Activated naive CD8-positive, alpha-beta T cell treated with anti-CD3 and anti-CD28 coated beads, Interleukin-2, amount 50 U/mL, for 16 hours (primary cell): ENCODE measurements around the gene COCH.
"Not testable (repeated sequence)": the region's sequence is repeated elsewhere in the genome, so short reads cannot be mapped to it uniquely, and the experiment has no call there.

Experiments used
- DNase-seq: peaks from one replicate; pipeline ENCODE4 v3.0.0-alpha.2; 2020; ENCODE audit warnings: low read depth, low spot score

COCH gene

DNA sequence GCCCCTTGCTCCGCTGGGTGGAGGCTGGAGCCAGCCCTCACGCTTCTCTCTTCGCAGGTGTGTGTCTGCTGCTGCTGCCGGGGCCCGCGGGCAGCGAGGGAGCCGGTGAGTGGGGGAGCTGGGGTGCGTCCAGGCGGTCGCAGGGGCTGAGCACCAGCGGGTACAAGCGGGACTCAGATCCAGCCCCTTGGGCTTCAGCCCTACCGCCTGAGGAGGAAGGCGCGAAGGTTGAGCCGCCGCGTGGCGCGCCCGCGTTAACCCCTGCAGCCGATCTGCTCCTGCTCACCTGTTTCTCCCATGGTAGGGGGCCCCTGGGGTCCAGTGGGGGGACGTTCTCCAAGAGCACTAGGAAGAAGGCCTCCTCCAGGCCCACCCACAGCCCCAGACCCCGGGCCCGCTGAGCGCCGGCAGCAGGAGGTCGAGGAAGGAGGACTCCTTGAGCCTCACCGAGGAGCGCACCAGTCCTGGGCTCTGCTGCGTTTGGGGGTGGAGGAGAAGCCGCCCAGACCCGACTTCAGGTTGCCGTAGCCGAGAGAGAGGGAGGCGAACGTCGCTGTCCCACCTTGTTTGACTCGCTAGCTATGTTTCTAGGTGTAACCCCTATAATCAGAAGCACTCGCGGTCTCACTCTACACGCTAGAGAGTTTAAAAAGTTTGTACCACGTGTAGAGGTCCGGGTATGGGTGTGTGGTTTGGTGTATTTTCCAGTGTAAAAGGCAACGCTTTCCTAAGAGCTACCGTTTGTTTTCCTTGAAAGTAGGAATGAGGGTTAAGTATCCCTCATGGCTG lies 834 bp downstream of the COCH start:
- DNase-seq, result no peak

DNA sequence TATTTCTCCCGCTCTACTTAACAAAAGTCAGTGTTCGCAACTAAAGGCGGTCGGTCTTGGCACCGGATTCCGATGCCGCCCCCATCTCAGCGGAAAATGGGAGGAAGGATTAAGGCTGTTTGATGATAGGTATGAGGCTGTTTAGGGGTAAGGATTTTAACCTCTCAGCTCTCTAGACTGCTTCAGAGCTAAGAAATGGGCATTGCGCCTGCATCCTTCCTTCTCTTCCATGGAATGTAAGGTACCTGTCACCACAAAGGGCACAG lies 1.4 kb downstream of the COCH start:
- no peak for DNase-seq

DNA sequence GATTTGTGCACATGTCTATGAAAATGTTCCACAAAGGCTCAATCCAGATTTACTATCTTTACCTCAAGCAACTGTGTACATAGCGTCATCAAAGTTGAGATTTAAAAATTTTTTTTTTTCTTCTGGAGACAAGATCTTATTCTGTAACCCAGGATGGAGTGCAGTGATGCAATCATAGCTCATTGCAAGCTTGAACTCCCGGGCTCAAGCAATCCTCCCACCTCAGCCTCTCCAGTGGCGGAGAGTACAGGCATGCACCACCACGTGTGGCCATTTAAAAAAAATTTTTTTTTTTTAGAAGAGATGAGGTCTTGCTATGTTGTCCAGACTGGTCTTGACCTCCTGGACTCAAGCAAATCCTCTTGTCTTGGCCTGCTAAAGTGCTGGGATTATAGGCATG lies 2.3 kb downstream of the COCH start:
- DNase-seq, result no peak

DNA sequence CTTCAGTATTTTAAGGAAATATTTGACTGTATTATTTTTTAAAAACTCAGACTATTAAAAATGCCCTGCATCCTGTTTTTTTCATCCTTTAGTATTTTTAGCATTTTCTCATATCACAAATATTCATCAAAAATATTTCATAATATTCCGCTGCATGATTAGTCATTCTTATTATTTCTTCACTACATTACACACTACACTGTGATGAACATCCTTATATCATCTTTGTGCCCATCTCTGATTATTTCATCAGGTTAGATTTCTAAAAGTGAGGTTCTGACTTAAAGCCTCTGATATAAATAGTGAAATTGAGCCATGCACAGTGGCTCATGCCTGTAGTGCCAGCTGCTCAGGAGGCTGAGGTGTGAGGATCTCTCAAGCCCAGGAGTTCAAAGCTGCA lies 8.1 kb downstream of the COCH start:
- DNase-seq, result no peak

DNA sequence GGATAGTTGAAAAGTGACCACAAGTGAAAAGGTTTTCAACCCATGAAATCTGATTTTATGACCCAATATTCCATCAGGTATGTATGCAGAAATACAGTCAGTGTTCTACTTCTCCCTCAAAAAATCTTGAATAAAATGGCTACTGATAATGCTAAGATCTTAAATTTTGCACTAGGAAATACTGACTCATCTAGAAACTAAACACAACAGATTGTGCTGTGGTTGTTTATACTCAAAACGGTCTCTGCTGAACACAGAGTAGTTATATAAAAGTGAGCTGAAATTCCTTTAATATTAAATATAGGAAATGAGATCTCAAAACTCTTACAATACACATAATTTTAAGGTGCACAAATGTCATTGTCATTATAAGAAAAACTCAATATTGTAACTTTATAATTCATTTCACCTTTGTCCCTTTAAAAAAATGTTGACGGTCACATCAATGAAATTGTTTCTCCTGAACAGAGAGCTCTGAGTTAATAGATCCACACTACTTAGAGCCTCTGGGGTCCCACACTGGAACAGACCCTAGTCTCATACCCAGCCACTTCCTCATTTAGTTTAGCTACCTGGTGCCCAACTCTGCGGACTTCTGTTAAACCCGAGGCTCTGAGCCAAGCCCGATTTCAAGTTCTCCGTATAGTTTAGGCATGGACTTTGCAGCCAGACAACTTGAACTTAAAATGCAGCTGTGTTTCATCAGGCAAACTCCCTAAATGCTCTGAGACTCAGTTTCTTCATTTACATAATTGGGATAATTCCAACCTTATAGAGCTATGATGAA lies 9.3 kb downstream of the COCH start:
- DNase-seq, result no peak

DNA sequence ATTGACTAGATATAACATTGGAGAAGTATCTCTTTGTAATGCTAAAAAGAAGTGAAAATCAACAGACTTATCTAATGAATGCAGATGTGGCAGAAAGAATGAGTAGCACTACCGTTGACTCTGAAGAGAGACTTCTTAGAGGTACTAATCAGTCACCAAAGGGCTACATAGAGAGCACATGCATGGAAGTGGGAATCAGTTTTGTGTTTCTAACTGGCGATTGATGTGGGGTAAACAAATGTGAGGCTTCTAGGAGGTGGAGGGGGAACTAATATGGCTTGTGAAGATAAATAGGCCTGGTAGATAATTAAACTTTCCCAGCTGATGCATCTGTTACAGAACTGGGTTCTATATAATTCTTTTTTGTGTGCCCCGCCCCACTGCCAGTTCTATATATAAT lies 10.5 kb downstream of the COCH start:
- no peak for DNase-seq

DNA sequence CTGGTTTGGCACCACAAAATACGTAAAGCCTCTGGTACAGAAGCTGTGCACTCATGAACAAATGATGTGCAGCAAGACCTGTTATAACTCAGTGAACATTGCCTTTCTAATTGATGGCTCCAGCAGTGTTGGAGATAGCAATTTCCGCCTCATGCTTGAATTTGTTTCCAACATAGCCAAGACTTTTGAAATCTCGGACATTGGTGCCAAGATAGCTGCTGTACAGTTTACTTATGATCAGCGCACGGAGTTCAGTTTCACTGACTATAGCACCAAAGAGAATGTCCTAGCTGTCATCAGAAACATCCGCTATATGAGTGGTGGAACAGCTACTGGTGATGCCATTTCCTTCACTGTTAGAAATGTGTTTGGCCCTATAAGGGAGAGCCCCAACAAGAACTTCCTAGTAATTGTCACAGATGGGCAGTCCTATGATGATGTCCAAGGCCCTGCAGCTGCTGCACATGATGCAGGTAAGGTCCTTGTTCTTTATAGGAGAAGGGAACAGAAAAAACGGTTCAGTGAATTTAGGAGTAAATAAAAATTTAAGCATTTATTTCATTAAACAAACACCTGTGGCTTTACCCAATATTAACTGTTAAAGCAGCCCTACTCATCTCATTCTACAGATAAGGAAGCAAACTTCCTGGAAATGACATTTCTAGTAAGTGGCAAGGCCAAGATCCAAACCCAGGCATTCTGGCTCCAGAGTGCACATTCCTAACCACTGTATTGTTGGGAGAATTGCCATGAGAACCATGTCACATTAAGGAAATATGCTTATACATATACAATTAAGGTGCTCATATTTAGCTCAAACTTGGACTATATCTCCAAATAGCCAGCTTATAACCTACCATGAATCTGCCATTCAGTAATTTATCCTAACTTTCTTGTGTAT lies 11.7 kb downstream of the COCH start:
- no peak for DNase-seq

DNA sequence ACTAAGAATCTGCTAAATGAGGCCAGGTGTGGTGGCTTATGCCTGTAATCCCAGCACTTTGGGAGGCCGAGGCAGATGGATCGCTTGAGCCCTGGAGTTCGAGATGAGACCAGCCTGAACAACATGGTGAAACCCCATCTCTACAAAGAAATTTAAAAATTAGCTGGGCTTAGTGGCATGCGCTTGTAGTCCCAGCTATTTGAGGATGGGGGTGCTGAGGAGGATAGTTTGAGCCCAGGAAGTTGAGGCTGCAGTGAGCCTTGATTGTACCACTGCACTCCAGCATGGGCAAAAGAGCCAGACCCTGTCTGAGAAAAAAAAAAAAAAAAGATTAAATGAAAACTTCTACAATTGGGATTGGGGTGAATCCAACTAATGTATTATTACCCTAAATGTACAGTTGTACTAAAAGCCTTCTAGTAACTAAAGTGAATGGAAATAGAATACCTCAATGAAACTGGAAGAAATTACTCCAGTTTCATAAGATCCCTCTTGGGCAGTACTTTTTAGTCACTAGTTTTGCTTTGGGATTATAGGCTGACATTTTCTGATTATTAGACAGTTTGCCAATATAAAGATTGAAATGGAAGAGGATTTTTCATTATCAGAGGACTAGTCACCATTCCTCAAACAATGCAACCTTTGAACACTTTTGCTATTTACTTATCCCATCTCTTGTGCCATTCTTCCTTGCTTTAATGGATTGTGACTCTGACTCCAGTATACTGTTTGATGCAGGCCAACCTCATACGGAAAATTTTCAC lies 14.3 kb downstream of the COCH start:
- DNase-seq, result no peak

DNA sequence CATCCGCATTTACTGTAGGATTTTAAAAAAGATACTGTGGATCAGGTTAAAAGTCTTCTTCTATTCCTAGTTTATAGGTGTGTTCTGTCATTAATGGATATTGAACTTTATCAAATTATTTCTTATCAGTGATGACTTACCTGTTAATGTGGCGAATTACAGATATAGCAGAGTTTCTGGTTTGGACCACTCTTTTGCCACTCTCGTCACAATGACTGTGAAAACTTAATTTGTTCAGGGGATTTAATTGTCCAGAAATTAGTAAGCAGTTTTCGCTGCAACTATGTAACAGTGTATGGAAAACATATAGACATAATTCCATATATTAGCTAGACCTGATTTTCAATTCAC lies 14.9 kb downstream of the COCH start:
- DNase-seq, result no peak

DNA sequence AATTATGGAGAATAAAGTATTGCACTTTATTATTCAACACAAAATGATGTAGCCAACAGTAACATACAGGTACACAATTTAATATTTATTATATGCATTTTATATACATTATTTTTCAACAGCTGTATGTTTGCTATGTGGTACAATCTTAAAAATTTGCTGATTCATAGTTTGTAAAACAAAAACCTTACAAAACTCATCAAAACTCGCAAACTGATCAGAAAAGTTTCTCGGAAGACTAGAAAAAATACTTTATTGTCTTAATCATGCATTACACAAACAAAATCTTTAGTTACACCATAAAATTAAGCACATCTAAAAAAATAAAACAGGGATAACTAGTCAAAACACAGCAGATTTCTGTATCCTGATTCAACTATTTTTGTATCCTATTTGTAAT lies 19.5 kb downstream of the COCH start:
- DNase-seq, result no peak

DNA sequence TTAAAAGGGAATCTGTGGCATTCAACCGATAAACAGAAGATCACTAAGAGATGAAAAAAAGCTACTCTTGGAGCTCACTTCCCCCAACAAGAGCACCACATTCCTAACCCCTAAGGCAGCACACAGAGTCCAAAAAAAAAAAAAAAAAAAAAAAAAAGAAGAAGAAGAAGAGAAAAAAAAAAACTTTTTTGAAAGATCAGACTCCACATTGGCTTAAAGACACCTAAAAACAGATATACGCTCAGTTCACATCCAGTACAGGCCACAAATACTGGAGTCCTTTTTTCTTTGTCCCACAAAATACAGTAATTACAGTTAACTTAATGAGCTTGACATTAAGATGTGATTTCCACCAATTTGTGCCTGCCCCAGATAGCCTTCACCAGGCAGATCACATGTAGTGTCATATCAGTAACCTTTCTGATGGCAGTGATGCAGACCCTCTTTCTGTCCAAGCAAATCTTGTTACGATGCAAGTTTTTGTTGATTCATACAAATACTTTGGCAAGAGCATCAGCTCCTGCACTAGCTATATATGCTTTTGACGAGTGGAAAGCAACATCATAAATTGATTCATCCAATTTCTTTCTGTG lies 20.7 kb downstream of the COCH start:
- no peak for DNase-seq

DNA sequence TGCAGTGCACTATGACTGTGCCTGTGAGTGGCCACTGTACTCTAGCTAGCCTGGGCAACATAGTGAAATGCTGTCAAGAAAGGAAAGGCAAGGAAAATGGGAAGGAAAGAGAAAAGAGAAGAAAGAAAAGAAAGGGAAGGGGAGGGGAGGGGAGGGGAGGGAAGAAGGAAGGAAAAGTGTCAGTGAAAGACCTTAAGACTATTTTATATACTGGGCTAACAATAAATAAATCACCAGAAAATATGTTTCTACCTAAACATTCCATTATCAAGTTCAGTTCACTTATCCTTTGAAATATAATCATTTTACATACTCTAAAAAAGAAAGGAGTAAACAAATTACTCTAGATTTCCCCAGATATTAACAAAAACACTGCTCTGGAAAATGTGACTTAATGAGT lies 22.1 kb downstream of the COCH start:
- DNase-seq, result no peak

DNA sequence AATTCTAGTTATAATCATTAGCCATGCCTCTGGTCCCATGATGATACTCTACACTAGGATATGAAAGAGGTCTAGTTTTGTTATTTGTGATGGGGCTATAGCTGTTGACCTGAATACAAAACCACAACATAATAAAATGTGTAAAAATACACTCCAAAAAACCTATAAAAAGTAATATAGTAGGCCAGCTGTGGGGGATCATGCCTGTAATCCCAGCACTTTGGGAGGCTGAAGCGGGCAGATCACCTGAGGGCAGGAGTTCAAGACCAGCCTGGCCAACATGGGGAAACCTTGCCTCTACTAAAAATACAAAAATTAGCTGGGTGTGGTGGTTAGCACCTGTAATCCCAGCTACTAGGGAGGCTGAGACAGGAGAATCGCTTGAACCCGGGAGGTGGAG lies 22.8 kb downstream of the COCH start:
- not testable (repeated sequence) for DNase-seq

DNA sequence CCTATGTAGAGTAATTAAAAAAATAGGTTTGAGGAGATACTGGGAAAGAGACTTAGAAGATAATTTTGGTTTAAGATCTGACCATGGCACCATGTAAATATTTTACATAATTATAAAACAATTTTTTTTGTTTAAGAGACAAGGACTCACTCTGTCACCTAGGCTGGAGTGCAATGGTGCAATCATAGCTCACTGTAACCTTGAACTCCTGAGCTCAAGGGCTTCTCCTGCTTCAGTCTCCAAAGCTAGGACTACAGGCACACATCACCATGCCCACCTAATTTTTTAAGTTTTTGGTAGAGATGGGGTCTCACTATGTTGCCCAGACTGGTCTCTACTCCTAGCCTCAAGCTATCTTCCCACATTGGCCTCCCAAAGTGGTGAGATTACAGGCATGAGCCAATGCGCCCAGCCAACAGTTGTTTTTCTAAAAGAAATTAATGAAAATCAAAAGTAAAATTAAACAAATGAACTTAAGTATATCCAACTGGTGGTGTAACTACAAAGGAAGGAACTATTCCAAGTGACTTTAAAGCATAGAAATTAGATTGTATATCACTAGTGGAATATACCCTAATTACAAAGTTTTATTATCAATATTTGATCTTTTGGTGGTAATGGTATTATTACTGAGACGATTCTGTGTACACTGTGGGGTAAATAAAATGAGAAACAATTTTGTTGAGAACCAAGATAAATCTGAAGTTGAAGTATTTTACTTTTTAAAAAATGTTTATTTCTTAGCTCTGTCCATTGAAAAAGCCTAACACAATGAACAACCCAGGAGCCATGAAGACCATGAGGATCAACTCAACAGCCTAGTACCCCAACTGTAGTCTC lies 29.1 kb downstream of the COCH start:
- no peak for DNase-seq

DNA sequence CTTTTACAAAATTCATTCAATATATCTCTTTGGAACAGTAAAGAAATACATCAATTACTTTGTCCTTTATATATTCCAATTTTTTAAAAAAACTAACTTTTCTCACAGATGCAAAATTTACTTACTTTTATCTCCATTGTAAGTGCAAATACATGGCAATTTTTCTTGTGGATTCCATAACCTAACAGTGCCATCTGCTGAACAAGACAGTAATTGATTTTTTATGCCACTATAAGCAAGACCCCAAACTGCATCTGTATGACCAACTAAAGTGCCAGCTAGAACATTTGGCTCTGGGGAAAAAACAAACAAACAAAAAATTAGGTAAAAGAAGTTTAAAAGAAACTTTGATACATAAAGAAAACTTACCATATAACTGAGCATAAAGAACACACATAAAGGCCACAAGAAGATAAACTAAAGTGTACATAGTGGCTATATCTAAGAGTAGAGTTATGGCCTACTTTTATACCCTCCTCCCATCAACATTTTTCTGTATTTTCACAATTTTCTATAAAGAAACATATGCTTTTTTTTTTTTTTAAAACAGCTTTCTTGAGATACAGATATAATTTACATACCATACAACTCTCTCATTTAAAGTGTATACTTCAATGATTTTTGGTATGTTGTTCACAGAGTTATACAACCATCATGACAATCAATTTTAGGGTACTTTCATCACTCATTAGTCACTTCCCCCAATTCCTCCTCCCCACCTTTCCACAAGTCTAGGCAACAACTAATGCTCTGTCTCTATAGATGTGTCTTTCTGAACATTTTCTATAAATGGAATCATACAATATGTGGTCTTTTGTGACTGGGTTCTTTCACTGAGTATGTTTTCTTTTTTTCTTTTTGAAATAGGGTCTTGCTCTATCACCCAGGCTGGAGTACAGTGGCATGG lies 32.6 kb downstream of the COCH start:
- no peak for DNase-seq

DNA sequence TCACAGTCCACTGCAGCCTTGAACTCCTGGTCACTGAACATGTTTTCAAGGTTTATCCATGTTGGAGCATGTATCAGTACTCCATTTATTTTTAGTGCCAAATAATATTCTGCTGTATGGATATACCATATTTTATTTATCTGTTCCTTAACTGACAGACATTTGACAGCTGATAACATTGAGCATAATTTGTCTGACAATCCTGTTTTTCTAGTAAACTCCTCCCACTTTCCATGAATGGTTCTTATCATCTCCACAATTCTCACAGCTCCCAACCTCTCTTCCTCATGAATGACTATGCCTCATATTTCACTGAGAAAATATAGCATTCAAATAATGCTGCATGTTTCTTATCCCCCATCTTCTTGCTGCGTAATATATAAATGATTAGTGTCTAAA lies 33.3 kb downstream of the COCH start:
- DNase-seq, result no peak

DNA sequence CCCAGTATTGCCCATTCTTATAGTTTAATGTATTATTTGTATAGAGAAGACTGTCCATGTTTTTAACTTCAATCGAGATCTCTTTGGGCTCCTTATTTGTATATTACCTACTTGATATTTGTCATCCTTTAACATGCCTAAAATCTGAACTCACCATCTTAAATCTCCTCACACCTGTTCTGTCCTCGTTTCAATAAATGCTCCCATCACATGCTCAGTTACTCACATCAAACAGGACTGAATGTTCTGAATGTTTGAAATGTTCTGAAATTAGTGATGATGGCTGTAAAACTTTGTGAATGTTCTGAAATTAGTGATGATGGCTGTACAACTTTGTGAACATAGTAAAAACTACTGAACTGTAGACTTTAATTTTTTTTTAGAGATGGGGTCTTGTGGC lies 34.5 kb downstream of the COCH start:
- no peak for DNase-seq

DNA sequence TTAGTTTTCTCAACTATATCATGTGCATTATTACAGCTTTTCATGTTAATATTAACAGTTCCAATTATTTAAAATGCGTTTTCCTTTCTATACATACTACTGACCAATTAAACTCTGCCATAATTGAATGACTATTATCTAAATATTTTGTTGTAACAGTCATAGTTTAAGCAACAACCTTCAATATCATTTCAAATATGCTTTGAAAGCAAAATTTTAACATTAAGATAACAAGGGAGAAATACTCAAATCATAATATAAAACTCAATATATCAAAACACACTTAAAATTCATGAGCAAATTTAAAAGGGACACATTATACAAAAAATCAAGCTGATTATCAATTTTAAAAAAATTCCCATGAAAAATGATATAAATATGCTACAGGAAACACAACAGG lies 40.5 kb downstream of the COCH start:
- no peak for DNase-seq

DNA sequence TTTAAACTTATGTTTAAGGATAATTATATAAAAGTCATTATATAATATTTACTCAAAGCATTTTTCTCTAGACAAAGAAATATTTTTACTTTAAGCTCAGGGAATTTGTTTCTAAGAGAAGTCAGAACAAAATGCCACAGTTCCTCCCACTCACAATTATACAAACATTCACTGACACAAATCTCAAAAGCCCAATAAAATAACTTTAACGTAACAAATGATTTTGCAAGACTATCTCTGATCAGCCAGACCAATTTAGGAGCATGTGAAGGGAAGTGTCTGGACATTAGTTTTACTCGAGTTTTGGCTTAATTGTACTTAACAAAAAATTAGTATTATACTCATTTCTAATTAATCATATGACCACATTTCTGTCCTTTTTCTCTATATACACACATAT lies 41.2 kb downstream of the COCH start:
- no peak for DNase-seq

DNA sequence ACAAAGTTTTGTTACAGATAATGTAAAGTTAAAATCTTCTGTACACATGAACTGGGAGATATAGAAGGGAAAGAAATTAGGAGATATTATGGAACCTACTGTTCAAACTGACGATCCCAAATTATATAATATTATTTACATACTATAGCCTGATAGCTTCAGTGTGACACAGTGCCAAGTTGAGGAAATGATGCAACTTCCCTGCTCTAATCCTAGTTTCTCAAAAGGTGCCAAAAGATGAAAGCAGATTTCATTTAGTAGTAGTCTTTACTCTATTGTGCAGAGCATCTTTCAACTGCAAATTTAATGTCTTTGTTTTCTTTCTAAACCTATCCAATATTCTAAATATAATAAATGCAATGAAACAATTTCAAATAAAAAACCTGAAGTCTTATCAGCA lies 46.9 kb downstream of the COCH start:
- no peak for DNase-seq
